ENCODE results near the gene CD6. TPM values are rescaled to one million over a fixed set of nuclear protein-coding genes. Genes with fewer than 3 reads are reported as not detected.

The CD6 gene
- total RNA-seq, 1 experiment from 2014 or later = not detected

GRCh38 chr11:61011950-61012736, 40.7 kb downstream of the CD6 start:
- no peak for DNase-seq
- Histone ChIP-seq H3K9me3 (ENCODE audit: control insufficient read depth, low read depth, low read length) (no peaks in the 10 kb centered on the region), H2BK20ac (ENCODE audit: low read depth, low read length, poor library complexity, severe bottlenecking) (no peak overlapping the region), H3K27me3 (ENCODE audit: insufficient read depth, low read length) (peaks cover 33% of the 10 kb centered on the region; the same call in 1 of the 2 replicates), H4K20me1 (ENCODE audit: control insufficient read depth, insufficient read depth, insufficient read length) (peaks cover 2% of the 10 kb centered on the region), H4K91ac (ENCODE audit: insufficient read length, low read depth, low read length) (no peak overlapping the region), H2BK120ac (ENCODE audit: low read depth, low read length, poor library complexity, severe bottlenecking) (no peak overlapping the region), H3K18ac (ENCODE audit: insufficient read length, low read depth, low read length) (no peak overlapping the region), H3K4ac (ENCODE audit: low read depth, low read length) (no peak overlapping the region), H3K27ac (ENCODE audit: insufficient read length, low read depth, low read length) (no peak overlapping the region), H3K79me2 (ENCODE audit: insufficient read depth, low read length) (no peaks in the 10 kb centered on the region), H2AFZ (ENCODE audit: low read length) (no peak overlapping the region), H3K14ac (ENCODE audit: insufficient read depth, low read length) (no peak overlapping the region), H2AK5ac (ENCODE audit: insufficient read length, low read length) (no peak overlapping the region), H3K56ac (ENCODE audit: insufficient read length, low read depth, low read length) (no peak overlapping the region), H4K8ac (replicated peaks; ENCODE audit: insufficient read length, low read depth, low read length) (no peak overlapping the region), H3K9ac (ENCODE audit: extremely low read depth, insufficient read length, low read length) (no peak overlapping the region), H3K23ac (ENCODE audit: insufficient read length, low read depth, low read length) (no peak overlapping the region), H3T11ph (ENCODE audit: low read length) (no peak overlapping the region), H4K5ac (ENCODE audit: insufficient read length, low read depth, low read length) (no peak overlapping the region), H2BK5ac (ENCODE audit: insufficient read length, low read length) (no peak overlapping the region), H3K4me2 (ENCODE audit: insufficient read depth, insufficient read length, low read length) (no peak overlapping the region), H2BK12ac (ENCODE audit: insufficient read length, low read depth, low read length) (no peak overlapping the region), H2BK15ac (ENCODE audit: low read depth, low read length) (no peak overlapping the region), H3K4me1 (ENCODE audit: insufficient read depth, low read length) (no peaks in the 10 kb centered on the region), H3K79me1 (ENCODE audit: insufficient read depth, low read depth, low read length, poor library complexity, severe bottlenecking) (no peaks in the 10 kb centered on the region), H3K23me2 (ENCODE audit: insufficient read length, low read depth, low read length, poor library complexity, severe bottlenecking) (peaks cover 9% of the 10 kb centered on the region)
- TF ChIP-seq, protein P1, sequence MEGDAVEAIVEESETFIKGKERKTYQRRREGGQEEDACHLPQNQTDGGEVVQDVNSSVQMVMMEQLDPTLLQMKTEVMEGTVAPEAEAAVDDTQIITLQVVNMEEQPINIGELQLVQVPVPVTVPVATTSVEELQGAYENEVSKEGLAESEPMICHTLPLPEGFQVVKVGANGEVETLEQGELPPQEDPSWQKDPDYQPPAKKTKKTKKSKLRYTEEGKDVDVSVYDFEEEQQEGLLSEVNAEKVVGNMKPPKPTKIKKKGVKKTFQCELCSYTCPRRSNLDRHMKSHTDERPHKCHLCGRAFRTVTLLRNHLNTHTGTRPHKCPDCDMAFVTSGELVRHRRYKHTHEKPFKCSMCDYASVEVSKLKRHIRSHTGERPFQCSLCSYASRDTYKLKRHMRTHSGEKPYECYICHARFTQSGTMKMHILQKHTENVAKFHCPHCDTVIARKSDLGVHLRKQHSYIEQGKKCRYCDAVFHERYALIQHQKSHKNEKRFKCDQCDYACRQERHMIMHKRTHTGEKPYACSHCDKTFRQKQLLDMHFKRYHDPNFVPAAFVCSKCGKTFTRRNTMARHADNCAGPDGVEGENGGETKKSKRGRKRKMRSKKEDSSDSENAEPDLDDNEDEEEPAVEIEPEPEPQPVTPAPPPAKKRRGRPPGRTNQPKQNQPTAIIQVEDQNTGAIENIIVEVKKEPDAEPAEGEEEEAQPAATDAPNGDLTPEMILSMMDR (conservative IDR thresholded peaks at IDR 0.05) = no peak
- H3K4me1 Mint-ChIP-seq = peaks cover 7 to 35% of the 10 kb centered on the region in 2 experiments
- H3K27ac Mint-ChIP-seq = no peak overlapping the region
- H3K27me3 Mint-ChIP-seq (ENCODE audit: low read depth) = peaks cover 97% of the 10 kb centered on the region
- H3K9me3 Mint-ChIP-seq = no peaks in the 10 kb centered on the region
- H3K4me3 Mint-ChIP-seq = no peak overlapping the region
- WGBS (ENCODE audit: extremely low coverage, insufficient read length, low lambda C conversion rate) = no CpG with 5 or more reads among the region's 12 CpGs
- no peaks in the 10 kb centered on the region for H3K36me3 Mint-ChIP-seq (ENCODE audit: insufficient read depth in 1 of 3, low read depth in 3 of 3)

All from H9 (cell line).